SK-N-SH (cell line): Measurements from ENCODE around the gene SNX1. TPM values are rescaled to one million over a fixed set of nuclear protein-coding genes. Genes with fewer than 3 reads are reported as not detected.

Experiments used
- CTCF ChIA-PET: fragments of 300-600, 350-600 bp; formaldehyde crosslinking; extraction: SDS; loops from one replicate; lab custom pipeline; 2021; lab: Yijun Ruan, JAX
- POLR2A ChIA-PET: fragments of 350-600 bp; sonication (Branson Sonifier 250); formaldehyde crosslinking; extraction: SDS; loops from one replicate; lab custom pipeline; 2020; ENCODE audit warnings: antibody characterized with exemption, inconsistent platforms; lab: Yijun Ruan, JAX
- DNase-seq: peaks from one replicate; pipeline ENCODE4 v3.0.0; 2012
- H2AFZ ChIP-seq: fragments of 200-600 bp; sonication (generic); 2 replicates; pipeline ENCODE4 v1.8.1; 2016; ENCODE audit warnings: antibody characterized with exemption, mild to moderate bottlenecking, low read depth
- H3F3A ChIP-seq: fragments of 200-600 bp; sonication (generic); replicated peaks from 2 replicates; pipeline ENCODE3; 2016; ENCODE audit warnings: antibody characterized with exemption, mild to moderate bottlenecking; ENCODE audit not compliant: insufficient read depth
- H3K27ac ChIP-seq, 2 experiments: fragments of 200-500 bp in 1 of 2; fragments of 200-600 bp in 1 of 2; sonication (Bioruptor generic) in 1 of 2; sonication (generic), shearing (Covaris generic) in 1 of 2; 2 replicates each; pipeline versions ENCODE4 v1.5.1 to v1.6.1; 2014 to 2016; ENCODE audit warnings: low read depth in 2 of 2, inconsistent platforms in 1 of 2, low read length in 1 of 2, mild to moderate bottlenecking in 1 of 2, mixed read lengths in 1 of 2
- H3K27me3 ChIP-seq: fragments of 200-600 bp; sonication (generic), shearing (Covaris generic); 2 replicates; pipeline ENCODE4 v1.6.1; 2016; ENCODE audit warnings: mixed run types; ENCODE audit not compliant: insufficient read depth
- H3K36me3 ChIP-seq, 2 experiments: fragments of 200-500 bp in 1 of 2; fragments of 200-600 bp in 1 of 2; sonication (Bioruptor generic) in 1 of 2; sonication (generic) in 1 of 2; replicated peaks in 1 of 2; 2 replicates each; pipeline versions ENCODE3 to v1.5.1; 2014 to 2016; ENCODE audit warnings: low read length in 1 of 2, mild to moderate bottlenecking in 1 of 2; ENCODE audit not compliant: insufficient read depth in 2 of 2, control insufficient read depth in 1 of 2
- H3K4me1 ChIP-seq, 2 experiments: fragments of 200-500 bp in 1 of 2; fragments of 200-600 bp in 1 of 2; sonication (Bioruptor generic) in 1 of 2; sonication (generic), shearing (Covaris generic) in 1 of 2; 2 replicates each; pipeline versions ENCODE4 v1.5.1 to v1.6.1; 2014 to 2016; ENCODE audit warnings: low read depth in 1 of 2, low read length in 1 of 2, mixed run types in 1 of 2; ENCODE audit not compliant: insufficient read depth in 2 of 2, control insufficient read depth in 1 of 2
- H3K4me2 ChIP-seq: fragments of 200-600 bp; sonication (generic), shearing (Covaris generic); 2 replicates; pipeline ENCODE4 v1.6.1; 2017; ENCODE audit warnings: mixed run types
- H3K4me3 ChIP-seq, 2 experiments: fragments of 200-500 bp in 1 of 2; fragments of 200-600 bp in 1 of 2; sonication (Bioruptor generic) in 1 of 2; sonication (generic), shearing (Covaris generic) in 1 of 2; 2 replicates each; pipeline versions ENCODE4 v1.5.1 to v1.8.1; 2014 to 2016; ENCODE audit warnings: low read depth in 2 of 2, inconsistent platforms in 1 of 2, low read length in 1 of 2, mild to moderate bottlenecking in 1 of 2, mixed read lengths in 1 of 2, moderate library complexity in 1 of 2
- H3K79me2 ChIP-seq: fragments of 200-600 bp; sonication (generic); 2 replicates; pipeline ENCODE4 v1.8.1; 2017; ENCODE audit warnings: mild to moderate bottlenecking; ENCODE audit not compliant: insufficient read depth
- H3K9ac ChIP-seq: fragments of 200-600 bp; sonication (generic); 2 replicates; pipeline ENCODE4 v1.6.1; 2017; ENCODE audit warnings: mixed run types
- H3K9me2 ChIP-seq: fragments of 200-600 bp; sonication (generic); 2 replicates; pipeline ENCODE4 v1.6.1; 2017; ENCODE audit warnings: mixed run types
- H3K9me3 ChIP-seq: fragments of 200-600 bp; sonication (generic); 2 replicates; pipeline ENCODE4 v1.6.1; 2017; ENCODE audit warnings: mixed run types, mild to moderate bottlenecking, moderate library complexity
- H4K20me1 ChIP-seq: fragments of 200-600 bp; sonication (generic); 2 replicates; pipeline ENCODE4 v1.6.1; 2017; ENCODE audit warnings: mild to moderate bottlenecking, mixed run types; ENCODE audit not compliant: insufficient read depth
- EP300 ChIP-seq, 2 experiments: IDR thresholded peaks; 2 replicates each; pipeline versions ENCODE4 v1.4.0 to v1.6.1; 2012; ENCODE audit warnings: borderline replicate concordance in 1 of 2, low read depth in 1 of 2, low read length in 1 of 2
- EZH2phosphoT487 ChIP-seq: fragments of 200-600 bp; sonication (generic); IDR thresholded peaks from 2 replicates; pipeline ENCODE4 v1.6.1; 2017; ENCODE audit warnings: low read depth, mixed run types, mild to moderate bottlenecking, antibody characterized with exemption, moderate library complexity, borderline replicate concordance
- FOXJ3 ChIP-seq: sonication (generic); formaldehyde crosslinking; IDR thresholded peaks from 2 replicates; pipeline ENCODE4 v1.5.1; 2020; ENCODE audit warnings: mild to moderate bottlenecking, missing genetic modification reagents
- FOXM1 ChIP-seq: IDR thresholded peaks from 2 replicates; pipeline ENCODE4 v1.4.0; 2012; ENCODE audit warnings: low read depth, mild to moderate bottlenecking
- GABPA ChIP-seq: IDR thresholded peaks from 2 replicates; pipeline ENCODE4 v1.4.0; 2012; ENCODE audit warnings: low read depth, mild to moderate bottlenecking
- IRF3 ChIP-seq: fragments of 150-350 bp; IDR thresholded peaks from 2 replicates; pipeline ENCODE4 v1.6.1; 2016; ENCODE audit warnings: mild to moderate bottlenecking, low read depth, low read length
- JUND ChIP-seq: IDR thresholded peaks from 2 replicates; pipeline ENCODE4 v1.4.0; 2012
- NRF1 ChIP-seq: IDR thresholded peaks from 2 replicates; pipeline ENCODE4 v1.6.1; 2012; ENCODE audit warnings: low read depth, mild to moderate bottlenecking, low read length
- RAD21 ChIP-seq: IDR thresholded peaks from 2 replicates; pipeline ENCODE4 v1.6.1; 2012; ENCODE audit warnings: mild to moderate bottlenecking, low read length
- REST ChIP-seq: IDR thresholded peaks from 2 replicates; pipeline ENCODE4 v1.6.1; 2012; ENCODE audit warnings: mild to moderate bottlenecking, low read depth, low read length, moderate library complexity
- SIN3A ChIP-seq: IDR thresholded peaks from 2 replicates; pipeline ENCODE4 v1.6.1; 2012; ENCODE audit warnings: low read depth, mild to moderate bottlenecking, low read length, moderate library complexity, borderline replicate concordance
- SMC3 ChIP-seq: IDR thresholded peaks from 2 replicates; pipeline ENCODE4 v1.6.1; 2012; ENCODE audit warnings: low read depth, low read length, improper control_type of control experiment
- TEAD4 ChIP-seq: IDR thresholded peaks from 2 replicates; pipeline ENCODE4 v1.4.0; 2012; ENCODE audit warnings: mild to moderate bottlenecking, borderline replicate concordance; ENCODE audit not compliant: insufficient read depth
- USF1 ChIP-seq: IDR thresholded peaks from 2 replicates; pipeline ENCODE4 v1.4.0; 2012; ENCODE audit warnings: low read depth, borderline replicate concordance
- ZBTB33 ChIP-seq: IDR thresholded peaks from 2 replicates; pipeline ENCODE4 v1.4.0; 2012; ENCODE audit warnings: low read depth, borderline replicate concordance
- WGBS: methylation state at CpG from one replicate; pipeline ENCODE4 v1.1.6; 2017; ENCODE audit warnings: low lambda C conversion rate; 5-methylcytosine and 5-hydroxymethylcytosine counted together
- polyA plus RNA-seq, 3 experiments: library from polyadenylated mRNA; depleted of rRNA; stranded (reverse); fragments of >200 nt; gene quantifications; 2 replicates each; pipeline ENCODE4 v1.2.3, GENCODE V29; 2012

The SNX1 gene
- polyA plus RNA-seq, 1 of the 3 experiments (the other 2 are of a cell fraction), result 80.7 TPM

GRCh38 chr15:64051093-64051402, 44.7 kb upstream of the SNX1 start:
- CTCF ChIA-PET, result interaction anchor here (1.0 to 1.5 kb wide), 2 partner anchors 105 to 299 kb away, joined by 3 read pairs; no protein-coding TSS in a partner anchor
- POLR2A ChIA-PET, result no interaction called here
- Histone ChIP-seq H3K4me1 (peaks cover 0 to 9% of the 10 kb centered on the region in 2 experiments; a peak in 1 of 4 replicates), H3K9ac (no peak overlapping the region), H3K27ac (no peak overlapping the region), H3F3A (no peaks in the 10 kb centered on the region), H3K36me3 (no peaks in the 10 kb centered on the region), H2AFZ (no peak overlapping the region), H3K4me3 (no peak overlapping the region), H3K79me2 (no peaks in the 10 kb centered on the region), H3K27me3 (no peaks in the 10 kb centered on the region), H3K4me2 (no peak overlapping the region), H3K9me3 (no peaks in the 10 kb centered on the region; the same call in 1 of the 2 replicates), H3K9me2 (no peaks in the 10 kb centered on the region), H4K20me1 (no peaks in the 10 kb centered on the region)
- DNase-seq, result no peak
- 89% methylated on average over 2 of the region's 2 CpGs for WGBS
- TF ChIP-seq FOXM1, result no peak
- no peak for TF ChIP-seq GABPA
- no peak for TF ChIP-seq RAD21
- TF ChIP-seq USF1, result no peak
- TF ChIP-seq SIN3A, result no peak
- TF ChIP-seq IRF3, result no peak
- TF ChIP-seq SMC3, result no peak
- TF ChIP-seq TEAD4, result no peak
- no peak for TF ChIP-seq JUND

GRCh38 chr15:64051407-64052259, 44.1 kb upstream of the SNX1 start:
- no peak overlapping the region for H3K4me3 ChIP-seq
- H3K4me1 ChIP-seq, result peaks cover 0 to 7% of the 10 kb centered on the region in 2 experiments; a peak in 1 of 4 replicates
- H3K27me3 ChIP-seq, result no peaks in the 10 kb centered on the region
- H3F3A ChIP-seq, result no peaks in the 10 kb centered on the region
- no peaks in the 10 kb centered on the region for H3K79me2 ChIP-seq
- H3K36me3 ChIP-seq, result no peaks in the 10 kb centered on the region
- H3K27ac ChIP-seq, result no peak overlapping the region
- CTCF ChIA-PET, result interaction anchor here (0.9 to 1.8 kb wide), 3 partner anchors 15 to 300 kb away, joined by 3 to 4 read pairs (median 4); no protein-coding TSS in a partner anchor
- H3K4me2 ChIP-seq, result no peak overlapping the region
- POLR2A ChIA-PET, result no interaction called here
- no peak for TF ChIP-seq USF1
- no peak for TF ChIP-seq FOXJ3 (CRISPR knock-in tag)
- no peak for TF ChIP-seq EZH2phosphoT487
- no peak for TF ChIP-seq NRF1
- TF ChIP-seq SIN3A, result no peak
- no peak for TF ChIP-seq GABPA
- no peak for TF ChIP-seq REST
- TF ChIP-seq ZBTB33, result no peak
- TF ChIP-seq EP300 (IDR thresholded peaks at IDR 0.05; ENCODE audit: borderline replicate concordance in 1 of 2, low read depth in 1 of 2, low read length in 1 of 2), result no peak
- no peak for TF ChIP-seq RAD21
- H3K9me3 ChIP-seq, result no peaks in the 10 kb centered on the region; the same call in 1 of the 2 replicates
- 90% methylated on average over 5 of the region's 6 CpGs for WGBS
- H4K20me1 ChIP-seq, result no peaks in the 10 kb centered on the region
- H3K9me2 ChIP-seq, result no peaks in the 10 kb centered on the region
- H2AFZ ChIP-seq, result peak overlapping the region; percentile 60; the same call in 1 of the 2 replicates
- no peak for DNase-seq
- H3K9ac ChIP-seq, result no peak overlapping the region
